ENCODE measurements around the gene RSRC2.
"Not testable (repeated sequence)": the region's sequence is repeated elsewhere in the genome, so short reads cannot be mapped to it uniquely, and the experiment has no call there.

The RSRC2 gene

GRCh38 chr12:122487807-122488206, 38.9 kb downstream of the RSRC2 start:
- not testable (repeated sequence) for DNase-seq (ENCODE audit: extremely low read depth in 1 of 2, low read depth in 1 of 2)

GRCh38 chr12:122486805-122487426, 39.8 kb downstream of the RSRC2 start:
- DNase-seq (ENCODE audit: extremely low read depth in 1 of 2, low read depth in 1 of 2) = no peak

DNA sequence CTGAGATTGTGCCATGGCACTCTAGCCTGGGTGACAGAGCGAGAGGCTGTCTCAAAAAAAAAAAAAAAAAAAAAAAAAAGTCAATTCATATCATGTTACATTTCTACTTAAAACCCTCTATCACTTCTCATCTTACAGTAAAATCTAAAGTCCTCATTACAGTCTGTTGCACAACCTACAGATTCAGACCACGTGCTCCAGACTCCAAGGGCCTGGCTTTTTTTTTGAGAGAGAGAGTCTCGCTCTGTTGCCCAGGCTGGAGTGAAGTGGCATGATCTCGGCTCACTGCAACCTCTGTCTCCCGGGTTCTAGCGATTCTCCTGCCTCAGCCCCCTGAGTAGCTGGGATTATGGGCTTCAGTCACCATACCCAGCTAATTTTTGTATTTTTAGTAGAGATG, 40.4 kb downstream of the RSRC2 start:
- DNase-seq (ENCODE audit: extremely low read depth in 1 of 2, low read depth in 1 of 2) = not testable (repeated sequence)

GRCh38 chr12:122484385-122484784, 42.4 kb downstream of the RSRC2 start:
- DNase-seq (ENCODE audit: extremely low read depth in 1 of 2, low read depth in 1 of 2) = not testable (repeated sequence)

DNA sequence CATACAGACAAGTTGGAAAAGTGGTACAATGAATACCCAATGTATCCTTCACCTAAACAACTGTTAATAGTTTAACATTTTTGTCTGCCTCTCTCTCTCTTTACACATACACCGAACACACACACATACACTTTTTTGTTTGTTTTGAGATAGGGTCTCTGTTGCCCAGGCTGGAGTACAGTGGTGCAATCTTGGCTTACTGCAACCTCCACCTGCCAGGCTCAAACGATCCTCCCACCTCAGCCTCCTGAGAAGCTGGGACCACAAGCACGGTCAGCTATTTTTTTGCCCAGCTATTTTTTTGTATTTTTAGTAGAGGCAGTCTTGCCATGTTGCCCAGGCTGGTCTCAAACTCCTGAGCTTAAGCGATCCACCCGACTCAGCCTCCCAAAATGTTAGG, 42.8 kb downstream of the RSRC2 start:
- no peak for DNase-seq (ENCODE audit: extremely low read depth in 1 of 2, low read depth in 1 of 2)

- no peak for DNase-seq (ENCODE audit: extremely low read depth in 1 of 2, low read depth in 1 of 2)
Observed at GRCh38 chr12:122481861-122482260, 44.9 kb downstream of the RSRC2 start.

GRCh38 chr12:122480753-122481152, 46.0 kb downstream of the RSRC2 start:
- no peak for DNase-seq (ENCODE audit: extremely low read depth in 1 of 2, low read depth in 1 of 2)

GRCh38 chr12:122474324-122474716, 52.4 kb downstream of the RSRC2 start:
- no peak for DNase-seq (ENCODE audit: extremely low read depth in 1 of 2, low read depth in 1 of 2)

GRCh38 chr12:122473543-122474323, 53.0 kb downstream of the RSRC2 start:
- peak; percentile 49 to 55 for DNase-seq (ENCODE audit: extremely low read depth in 1 of 2, low read depth in 1 of 2)

DNA sequence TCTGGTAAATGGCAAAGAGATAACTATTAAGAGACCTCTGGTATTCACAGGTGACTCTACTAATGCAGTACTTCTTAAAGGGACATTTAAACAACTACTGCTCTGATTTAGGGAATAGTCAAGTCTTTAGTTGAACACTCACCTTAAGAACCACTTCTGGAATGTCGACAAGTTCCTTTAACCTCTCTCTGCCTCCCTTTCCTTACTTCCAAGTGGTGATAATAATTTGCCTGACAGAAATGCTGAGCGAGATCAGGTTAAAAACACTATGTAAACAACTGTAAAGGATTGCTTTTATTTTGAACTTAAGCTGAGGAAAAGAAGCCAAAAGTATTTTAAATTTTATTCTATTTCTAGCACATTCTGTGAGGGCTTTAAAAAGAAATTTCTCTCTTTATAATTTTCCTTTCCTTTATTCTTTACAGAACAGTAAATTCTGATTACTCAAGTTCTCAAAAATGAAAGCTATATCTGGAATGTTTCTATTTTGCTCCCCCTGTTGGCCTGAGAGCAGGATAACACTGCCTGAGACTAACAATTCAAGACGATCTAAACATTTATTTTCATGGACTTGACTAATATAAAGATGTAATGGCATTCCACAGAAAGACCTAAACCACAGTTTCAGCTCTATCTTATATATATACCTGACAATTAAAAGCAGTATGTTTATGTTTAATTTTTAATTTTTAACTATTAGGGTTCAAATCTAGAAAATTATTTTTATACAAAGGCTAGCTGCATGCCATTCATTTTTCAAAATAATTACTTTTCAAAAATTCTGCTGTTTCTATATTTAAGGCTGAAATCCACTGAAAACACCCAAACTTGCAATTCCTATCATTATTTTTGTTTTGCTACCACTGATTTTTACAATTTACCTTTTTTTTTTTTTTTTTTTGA, 55.2 kb downstream of the RSRC2 start:
- DNase-seq (ENCODE audit: extremely low read depth in 1 of 2, low read depth in 1 of 2) = no peak

GRCh38 chr12:122470576-122470975, 56.2 kb downstream of the RSRC2 start:
- not testable (repeated sequence) for DNase-seq (ENCODE audit: extremely low read depth in 1 of 2, low read depth in 1 of 2)

DNA sequence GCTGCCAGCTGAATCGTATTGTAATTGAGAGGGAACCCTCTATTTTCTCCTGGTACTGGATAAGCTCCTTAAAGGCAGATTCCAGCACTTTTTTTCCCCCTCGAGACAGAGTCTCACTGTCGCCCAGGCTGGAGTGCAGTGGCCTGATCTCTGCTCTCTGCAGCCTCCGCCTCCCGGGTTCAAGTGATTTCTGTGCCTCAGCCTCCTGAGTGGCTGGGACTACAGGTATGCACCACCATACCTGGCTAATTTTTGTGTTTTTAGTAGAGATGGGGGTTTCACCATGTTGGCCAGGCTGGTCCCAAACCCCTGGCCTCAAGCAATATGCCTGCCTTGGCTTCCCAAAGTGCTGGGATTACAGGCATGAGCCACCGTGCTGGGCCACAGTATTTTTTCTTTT, 56.9 kb downstream of the RSRC2 start:
- not testable (repeated sequence) for DNase-seq (ENCODE audit: extremely low read depth in 1 of 2, low read depth in 1 of 2)

- no peak for DNase-seq (ENCODE audit: extremely low read depth in 1 of 2, low read depth in 1 of 2)
Observed at GRCh38 chr12:122467983-122468382, 58.8 kb downstream of the RSRC2 start.

DNA sequence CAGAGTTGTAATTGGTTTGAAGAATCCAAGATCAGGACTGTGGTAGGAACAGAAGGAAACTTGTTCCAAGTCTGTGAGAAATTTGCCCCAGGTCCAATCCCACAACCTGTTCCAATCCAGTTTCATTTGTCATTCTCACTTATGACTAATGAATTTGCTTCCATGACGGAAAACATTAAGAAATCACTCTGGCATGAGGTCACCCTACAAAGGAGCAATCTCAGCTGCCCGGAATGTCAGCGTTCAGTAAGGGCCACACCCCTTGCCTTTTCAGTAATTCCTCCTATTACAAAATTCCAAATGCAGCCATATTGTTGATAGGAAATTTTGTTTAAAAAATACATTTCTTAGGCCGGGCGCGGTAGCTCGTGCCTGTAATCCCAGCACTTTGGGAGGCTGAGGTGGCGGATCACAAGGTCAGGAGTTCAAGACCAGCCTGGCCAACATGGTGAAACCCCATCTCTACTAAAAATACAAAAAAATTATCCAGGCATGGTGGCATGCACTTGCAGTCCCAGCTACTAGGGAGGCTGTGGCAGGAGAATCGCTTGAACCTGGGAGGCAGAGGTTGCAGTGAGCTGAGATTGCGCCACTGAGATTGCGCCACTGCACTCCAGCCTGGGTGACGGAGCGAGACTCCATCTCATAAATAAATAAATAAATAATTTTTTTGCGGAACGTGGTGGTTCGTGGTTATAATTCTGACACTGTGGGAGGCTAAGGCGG, 62.3 kb downstream of the RSRC2 start:
- DNase-seq (ENCODE audit: extremely low read depth in 1 of 2, low read depth in 1 of 2) = not testable (repeated sequence)

DNA sequence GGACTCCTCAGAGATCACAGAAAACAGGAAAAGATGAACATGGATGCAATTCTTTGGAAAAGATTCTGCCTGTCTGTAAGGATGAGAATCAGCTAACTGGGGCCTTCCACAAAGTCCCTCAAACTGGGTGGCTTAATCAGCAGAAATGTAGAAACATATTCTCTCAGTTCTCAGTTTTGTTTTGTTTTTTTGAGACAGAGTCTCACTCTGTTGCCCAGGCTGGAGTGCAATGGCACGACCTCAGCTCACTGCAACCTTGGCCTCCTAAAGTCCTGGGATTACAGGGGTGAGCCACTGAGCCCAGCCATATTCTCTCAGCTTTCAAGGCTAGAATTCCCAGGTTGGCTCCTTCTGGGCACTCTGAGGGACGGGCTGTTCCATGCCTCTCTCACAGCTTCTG, 66.1 kb downstream of the RSRC2 start:
- DNase-seq (ENCODE audit: extremely low read depth in 1 of 2, low read depth in 1 of 2) = no peak

DNA sequence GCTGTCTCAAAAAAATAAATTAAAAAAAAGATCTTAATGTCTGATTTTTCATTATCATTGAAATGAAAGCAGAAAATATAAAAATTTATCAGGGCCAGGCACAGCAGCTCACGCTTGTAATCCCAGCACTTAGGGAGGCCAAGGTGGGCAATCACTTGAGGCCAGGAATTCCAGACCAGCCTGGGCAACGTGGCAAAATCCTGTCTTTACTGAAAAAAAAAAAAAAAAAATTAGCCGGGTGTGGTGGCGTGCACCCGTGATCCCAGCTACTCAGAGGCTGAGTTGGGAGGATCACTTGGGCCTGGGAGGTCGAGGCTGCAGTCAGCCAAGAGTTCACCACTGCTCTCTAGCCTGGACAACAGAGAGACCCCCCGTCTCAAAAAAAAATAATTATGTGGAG, 66.7 kb downstream of the RSRC2 start:
- DNase-seq (ENCODE audit: extremely low read depth in 1 of 2, low read depth in 1 of 2) = no peak

DNA sequence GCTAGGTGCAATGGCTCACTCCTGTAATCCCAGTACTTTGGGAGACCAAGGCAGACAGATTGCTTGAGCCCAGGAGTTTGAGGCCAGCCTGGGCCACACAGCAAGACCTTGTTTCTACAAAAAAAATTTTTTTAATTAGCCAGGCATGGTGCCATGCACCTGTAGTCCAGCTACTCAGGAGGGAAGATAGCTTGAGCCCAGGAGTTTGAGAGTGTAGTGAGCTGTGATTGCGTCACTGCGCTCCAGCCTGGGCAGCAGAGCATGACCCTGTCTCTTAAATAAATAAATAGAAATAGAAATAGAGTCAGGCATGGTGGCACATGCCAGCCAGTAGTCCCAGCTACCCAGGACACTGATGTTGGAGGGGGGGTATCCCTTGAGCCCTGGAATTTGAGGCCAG, 67.5 kb downstream of the RSRC2 start:
- DNase-seq (ENCODE audit: extremely low read depth in 1 of 2, low read depth in 1 of 2) = no peak

DNA sequence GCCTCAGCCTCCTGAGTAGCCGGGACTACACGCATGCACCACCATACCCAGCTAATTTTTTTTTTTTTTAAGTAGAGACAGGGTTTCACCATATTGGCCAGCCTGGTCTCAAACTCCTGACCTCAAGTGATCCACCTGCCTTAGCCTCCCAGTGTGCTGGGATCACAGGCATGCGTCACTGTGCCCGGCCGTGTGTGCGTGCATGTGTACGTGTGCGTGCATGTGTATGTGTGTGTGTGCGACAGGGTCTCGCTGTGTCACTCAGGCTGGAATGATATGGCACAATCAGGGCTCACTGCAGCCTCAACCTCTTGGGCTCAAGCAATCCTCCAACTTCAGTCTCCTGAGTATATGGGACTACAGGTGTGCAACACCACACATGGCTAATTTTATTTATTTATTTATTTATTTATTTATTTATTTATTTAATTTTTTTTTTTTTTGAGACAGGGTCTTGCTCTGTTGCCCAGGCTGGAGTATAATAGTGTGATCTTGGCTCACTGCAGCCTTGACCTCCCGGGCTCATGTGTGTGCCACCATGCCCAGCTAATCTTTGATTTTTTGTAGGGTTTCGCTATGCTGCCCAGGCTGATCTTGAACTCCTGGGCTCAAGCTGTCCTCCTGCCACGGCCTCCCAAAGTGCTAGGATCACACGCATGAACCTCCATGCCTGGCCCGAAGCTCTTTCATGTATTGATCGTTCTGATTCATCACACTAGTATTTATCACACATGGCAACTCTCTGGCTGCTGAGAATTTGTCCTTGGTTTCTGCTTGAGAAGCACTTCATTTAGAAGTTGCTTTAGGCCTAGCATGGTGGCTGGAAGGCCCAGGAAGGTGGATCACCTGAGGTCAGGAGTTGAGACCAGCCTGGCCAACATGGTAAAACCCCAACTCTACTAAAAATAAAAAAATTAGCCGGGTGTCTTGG, 68.4 kb downstream of the RSRC2 start:
- no peak for DNase-seq (ENCODE audit: extremely low read depth in 1 of 2, low read depth in 1 of 2)

- no peak for DNase-seq (ENCODE audit: extremely low read depth in 1 of 2, low read depth in 1 of 2)
Observed at GRCh38 chr12:122457627-122458026, 69.1 kb downstream of the RSRC2 start.

DNA sequence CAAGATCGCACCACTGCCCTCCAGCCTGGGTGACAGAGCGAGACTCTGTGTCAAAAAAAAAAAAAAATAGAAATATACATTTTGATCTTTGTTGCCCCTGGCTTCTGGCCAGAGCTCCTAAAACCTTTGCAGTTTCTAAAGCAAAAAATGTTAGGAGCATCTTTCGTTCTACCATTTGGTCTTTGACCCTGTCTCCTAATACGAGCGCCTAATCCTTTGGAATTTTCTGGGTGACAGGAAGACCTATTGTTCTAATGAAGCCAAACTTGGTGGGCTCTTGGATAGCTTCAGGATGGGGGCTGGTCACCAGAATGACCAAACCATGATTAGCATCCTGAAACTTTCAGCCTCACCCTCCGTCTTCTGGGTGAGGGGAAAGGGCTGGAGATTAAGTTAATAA, 72.0 kb downstream of the RSRC2 start:
- no peak for DNase-seq (ENCODE audit: extremely low read depth in 1 of 2, low read depth in 1 of 2)
